Measurements from ENCODE around the gene ANKRD49. TPM values are rescaled to one million over a fixed set of nuclear protein-coding genes. Genes with fewer than 3 reads are reported as not detected.

The ANKRD49 gene
- total and polyA plus RNA-seq, 2 of the 8 experiments (the other 6 are each of a cell fraction or from before 2014, with no cell fraction given), result 7.4 to 12.2 TPM

GRCh38 chr11:94513091-94513490, 19.3 kb downstream of the ANKRD49 start (continued):
- no peak for TF ChIP-seq CHD7 (IDR thresholded peaks at IDR 0.05; ENCODE audit: insufficient replicate concordance, low read length)
- TF ChIP-seq RBBP5 (IDR thresholded peaks at IDR 0.05; ENCODE audit: borderline replicate concordance, low read depth, low read length), result no peak
- TF ChIP-seq EGR1 (IDR thresholded peaks at IDR 0.05; ENCODE audit: borderline replicate concordance, low read depth, low read length), result no peak
- TF ChIP-seq USF2 (IDR thresholded peaks at IDR 0.05; ENCODE audit: low read length), result no peak
- no peak for TF ChIP-seq SIX5 (IDR thresholded peaks at IDR 0.05; ENCODE audit: low read depth, low read length)

All from H1 (cell line).